IMR-90 (cell line): ENCODE data around the gene METTL24.

ENCODE experiments used
- CEBPB ChIP-seq: IDR thresholded peaks from 2 replicates; pipeline ENCODE4 v1.6.1; 2012; ENCODE audit warnings: low read depth, low read length, improper control_type of control experiment
- CHD1 ChIP-seq: IDR thresholded peaks from 2 replicates; pipeline ENCODE4 v1.6.1; 2012; ENCODE audit warnings: low read depth, low read length, improper control_type of control experiment
- CTCF ChIP-seq: conservative IDR thresholded peaks from 2 replicates; pipeline ENCODE4 v1.5.1; 2012; ENCODE audit warnings: mild to moderate bottlenecking, low read depth, low read length, improper control_type of control experiment
- ELK1 ChIP-seq: fragments of 150-350 bp; IDR thresholded peaks from 2 replicates; pipeline ENCODE4 v1.6.1; 2016; ENCODE audit warnings: low read depth, mild to moderate bottlenecking, low read length, moderate library complexity, borderline replicate concordance
- NFE2L2 ChIP-seq: fragments of 150-350 bp; IDR thresholded peaks from 2 replicates; pipeline ENCODE4 v1.6.1; 2016; ENCODE audit warnings: low read depth, mild to moderate bottlenecking, low read length
- POLR2A ChIP-seq: IDR thresholded peaks from 2 replicates; pipeline ENCODE4 v1.6.1; 2012; ENCODE audit warnings: mild to moderate bottlenecking, low read depth, low read length
- SMC3 ChIP-seq: fragments of 150-350 bp; IDR thresholded peaks from 2 replicates; pipeline ENCODE4 v1.6.1; 2016; ENCODE audit warnings: low read depth, mild to moderate bottlenecking, antibody characterized with exemption, low read length, moderate library complexity
- USF2 ChIP-seq: fragments of 150-350 bp; IDR thresholded peaks from 2 replicates; pipeline ENCODE4 v1.6.1; 2017; ENCODE audit warnings: mild to moderate bottlenecking, antibody characterized with exemption, low read length, low read depth

- TF ChIP-seq CTCF = no peak
- no peak for TF ChIP-seq SMC3
- TF ChIP-seq NFE2L2 = no peak
- TF ChIP-seq POLR2A = no peak
- no peak for TF ChIP-seq CEBPB
- no peak for TF ChIP-seq CHD1
- no peak for TF ChIP-seq USF2
- no peak for TF ChIP-seq ELK1
Observed at GRCh38 chr6:110363748-110364147, 5.6 kb upstream of the METTL24 start.
